K562 (cell line): Measurements from ENCODE around the gene KCNB1. TPM values are rescaled to one million over a fixed set of nuclear protein-coding genes. Genes with fewer than 3 reads are reported as not detected.

ENCODE experiments used
- ATAC-seq: fragments of 200-7000 bp; cut with Tn5 transposase; 3 replicates; pipeline ENCODE4 v1.9.1; 2020; ENCODE audit warnings: moderate library complexity
- BruUV-seq: library from RNA; stranded (reverse); fragments of 400-500 nt; replicated peaks from 2 replicates; lab custom pipeline; 2021; lab: Mats Ljungman, UMichigan
- CTCF ChIA-PET: fragments of 300-600 bp; formaldehyde crosslinking; extraction: SDS; loops from one replicate; lab custom pipeline; 2021; ENCODE audit warnings: low intra/inter-chr PET ratio; lab: Yijun Ruan, JAX
- POLR2A ChIA-PET: fragments of 300-600, 350-650 bp; sonication (Branson Sonifier 250); formaldehyde crosslinking; extraction: SDS; loops from one replicate; lab custom pipeline; 2021; ENCODE audit warnings: antibody characterized with exemption, inconsistent platforms; lab: Yijun Ruan, JAX
- DNase-seq, 4 experiments: peaks; one replicate each; pipeline versions ENCODE4 v3.0.0 to v3.0.0-alpha.2; 2011 to 2018; ENCODE audit warnings: low spot score in 3 of 4, mixed read lengths in 3 of 4; ENCODE audit errors: extremely low read depth in 1 of 4
- FAIRE-seq: peaks from 2 replicates; lab custom pipeline; 2011; peaks lifted over from hg19 to GRCh38; lab: Jason Lieb, UNC
- H2AFZ ChIP-seq: 2 replicates; pipeline ENCODE4 v1.6.0; 2011; ENCODE audit warnings: low read depth, low read length, control low read depth, inconsistent platforms
- H3K27ac ChIP-seq: fragments of 200-600 bp; 3 replicates; pipeline ENCODE4 v1.8.0; 2011; ENCODE audit warnings: low read depth, mild to moderate bottlenecking, control low read depth, inconsistent platforms, low read length, moderate library complexity, mixed read lengths; ENCODE audit errors: extremely low read depth
- H3K27me3 ChIP-seq, 2 experiments: fragments of 300-600 bp in 1 of 2; 2 replicates in 1 of 2; 3 replicates in 1 of 2; pipeline versions ENCODE4 v1.6.0 to v1.8.0; 2011; ENCODE audit warnings: inconsistent platforms in 2 of 2, low read length in 2 of 2, mild to moderate bottlenecking in 1 of 2, mixed read lengths in 1 of 2, moderate library complexity in 1 of 2; ENCODE audit not compliant: control insufficient read depth in 2 of 2, insufficient read depth in 2 of 2
- H3K36me3 ChIP-seq: fragments of 300-600 bp; 3 replicates; pipeline ENCODE4 v1.8.0; 2011; ENCODE audit warnings: mild to moderate bottlenecking, low read length, inconsistent platforms; ENCODE audit not compliant: control insufficient read depth, insufficient read depth
- H3K4me1 ChIP-seq, 2 experiments: fragments of 200-600 bp in 1 of 2; replicated peaks in 1 of 2; 2 replicates in 1 of 2; 3 replicates in 1 of 2; pipeline versions ENCODE4 v1.5.1 to v1.8.0; 2011; ENCODE audit warnings: inconsistent platforms in 2 of 2, low read length in 2 of 2, mild to moderate bottlenecking in 1 of 2, mixed read lengths in 1 of 2, moderate library complexity in 1 of 2; ENCODE audit not compliant: control insufficient read depth in 2 of 2, insufficient read depth in 2 of 2
- H3K4me2 ChIP-seq: 2 replicates; pipeline ENCODE4 v1.6.1; 2011; ENCODE audit warnings: low read length, control low read depth, inconsistent platforms, mixed read lengths; ENCODE audit not compliant: insufficient read depth
- H3K4me3 ChIP-seq: fragments of 200-600 bp; sonication (generic), shearing (Covaris generic); 2 replicates; pipeline ENCODE4 v1.5.1; 2016; ENCODE audit warnings: control low read depth, inconsistent platforms
- H3K79me2 ChIP-seq: fragments of 200-600 bp; 3 replicates; pipeline ENCODE4 v1.8.0; 2011; ENCODE audit warnings: low read length, inconsistent platforms; ENCODE audit not compliant: control insufficient read depth, insufficient read depth
- H3K9ac ChIP-seq, 2 experiments: 2 replicates each; pipeline versions ENCODE4 v1.6.0 to v1.6.1; 2011; ENCODE audit warnings: low read depth in 2 of 2, low read length in 2 of 2, control low read depth in 1 of 2, inconsistent platforms in 1 of 2, mild to moderate bottlenecking in 1 of 2, mixed read lengths in 1 of 2; ENCODE audit not compliant: insufficient read depth in 1 of 2
- H3K9me1 ChIP-seq: one replicate; pipeline ENCODE4 v1.6.0; 2011; ENCODE audit warnings: inconsistent platforms, mild to moderate bottlenecking, low read length, moderate library complexity; ENCODE audit not compliant: control insufficient read depth, insufficient read depth
- H3K9me3 ChIP-seq: replicated peaks from 2 replicates; pipeline ENCODE4 v1.5.1; 2011; ENCODE audit warnings: low read depth, low read length, inconsistent platforms; ENCODE audit not compliant: control insufficient read depth, insufficient read depth
- H4K20me1 ChIP-seq: replicated peaks from 2 replicates; pipeline ENCODE4 v1.6.1; 2011; ENCODE audit warnings: low read length, inconsistent platforms, mixed read lengths; ENCODE audit not compliant: control insufficient read depth, insufficient read depth
- CTCF ChIP-seq, 3 experiments: IDR thresholded peaks in 2 of 3; conservative IDR thresholded peaks in 1 of 3; 2 replicates each; pipeline ENCODE4 v1.5.1; 2011 to 2012; ENCODE audit warnings: low read length in 3 of 3, mild to moderate bottlenecking in 3 of 3, control low read depth in 2 of 3, improper control_type of control experiment in 1 of 3, inconsistent platforms in 1 of 3, low read depth in 1 of 3, mixed read lengths in 1 of 3, moderate library complexity in 1 of 3; ENCODE audit not compliant: insufficient read depth in 2 of 3
- ETS1 ChIP-seq: conservative IDR thresholded peaks from 2 replicates; pipeline ENCODE4 v1.6.1; 2011; ENCODE audit warnings: low read depth, mild to moderate bottlenecking, low read length; ENCODE audit not compliant: control insufficient read depth
- HNRNPUL1 ChIP-seq: fragments of 200-400 bp; formaldehyde crosslinking; IDR thresholded peaks from 2 replicates; pipeline ENCODE4 v1.6.1; 2017; ENCODE audit warnings: low read length
- NFIC ChIP-seq: fragments of 450-650 bp; IDR thresholded peaks from 2 replicates; pipeline ENCODE4 v1.6.1; 2017; ENCODE audit warnings: mild to moderate bottlenecking, inconsistent platforms
- NR3C1 ChIP-seq: sonication (generic); formaldehyde crosslinking; IDR thresholded peaks from 2 replicates; pipeline ENCODE4 v1.8.1; 2022; ENCODE audit warnings: missing genetic modification reagents
- TAL1 ChIP-seq: fragments of 450-650 bp; IDR thresholded peaks from 2 replicates; pipeline ENCODE4 v1.6.1; 2016; ENCODE audit warnings: mild to moderate bottlenecking
- WGBS: fragments of 100-300 bp; shearing (Covaris generic); methylation state at CpG from one replicate; pipeline ENCODE4 v1.1.6; 2016; ENCODE audit warnings: low coverage, mixed read lengths; ENCODE audit not compliant: insufficient coverage; ENCODE audit errors: missing lambda C conversion rate; 5-methylcytosine and 5-hydroxymethylcytosine counted together
- in situ Hi-C: fragments of 300-500 bp; cut with MboI; formaldehyde crosslinking; loops from 4 replicates; pipeline ENCODE4 v1.15.0; 2018; ENCODE audit warnings: inconsistent platforms, mixed read lengths
- intact Hi-C: fragments of 100-400 bp; cut with micrococcal nuclease; formaldehyde crosslinking; loops from 2 replicates; pipeline ENCODE4 v1.14.2; 2022
- polyA plus RNA-seq, 8 experiments: library from polyadenylated mRNA; depleted of rRNA in 4 of 8; stranded (reverse) in 5 of 8; unstranded in 3 of 8; fragments of >200 nt; fragmentation: Nextera tagmentation in 2 of 8; fragmentation: Illumina TruSeq in 1 of 8; extraction: Ambion mirVana in 2 of 8; extraction: Trizol in 1 of 8; gene quantifications; 2 replicates each; pipeline versions ENCODE4 v1.2.1 to v1.2.3, GENCODE V29; 2011 to 2014; ENCODE audit warnings: inconsistent platforms in 1 of 8, missing spikeins in 1 of 8
- total RNA-seq, 7 experiments: library from RNA; depleted of rRNA in 6 of 7; stranded (reverse); fragments of >200 nt in 6 of 7; fragmentation: Illumina TruSeq in 2 of 7; extraction: Trizol in 2 of 7; gene quantifications; 2 replicates each; pipeline versions ENCODE4 v1.2.1 to v1.2.3, GENCODE V29; 2011 to 2021; ENCODE audit warnings: low replicate concordance in 1 of 7

Gene KCNB1
- total and polyA plus RNA-seq, 9 of the 15 experiments (the other 6 are each of a cell fraction or from before 2014, with no cell fraction given) = 0.01 to 0.06 TPM; not detected in 7

GRCh38 chr20:49435639-49436038 lies 46.8 kb downstream of the KCNB1 start:
- H3K27ac ChIP-seq = no peak overlapping the region
- WGBS = 3% methylated on average over 5 of the region's 5 CpGs
- peaks cover 8 to 49% of the 10 kb centered on the region in 2 experiments; a peak in 4 of 5 replicates for H3K27me3 ChIP-seq
- no peaks in the 10 kb centered on the region for H3K9me1 ChIP-seq
- H3K4me1 ChIP-seq = no peaks in the 10 kb centered on the region
- H3K9ac ChIP-seq = no peak overlapping the region
- in situ Hi-C loops (no loop called here), intact Hi-C loops (no loop called here)
- no peaks in the 10 kb centered on the region for H3K36me3 ChIP-seq
- POLR2A ChIA-PET = no interaction called here
- ATAC-seq (no peak), FAIRE-seq (no peak), DNase-seq (no peak)
- H3K4me2 ChIP-seq = no peak overlapping the region
- TF ChIP-seq CTCF (IDR thresholded peaks at IDR 0.05 in 2 of 3, conservative IDR thresholded peaks at IDR 0.05 in 1 of 3; ENCODE audit: insufficient read depth in 2 of 3, low read depth in 1 of 3, low read length in 3 of 3) (peak in 1 of 3 experiments; percentile 2; a peak in 1 of 6 replicates), NR3C1 (CRISPR knock-in tag) (no peak)
- no peaks in the 10 kb centered on the region for H3K9me3 ChIP-seq
- no peak overlapping the region for H3K4me3 ChIP-seq
- H4K20me1 ChIP-seq = no peaks in the 10 kb centered on the region; the same call in 1 of the 2 replicates
- no TSS peak for BruUV-seq
- no peaks in the 10 kb centered on the region for H3K79me2 ChIP-seq
- CTCF ChIA-PET = no interaction called here
- no peak overlapping the region for H2AFZ ChIP-seq

GRCh38 chr20:49433333-49433732 lies 49.1 kb downstream of the KCNB1 start:
- CTCF ChIA-PET = no interaction called here
- Histone ChIP-seq H3K4me1 (no peaks in the 10 kb centered on the region), H3K27me3 (peaks cover 0 to 36% of the 10 kb centered on the region in 2 experiments; a peak in 2 of 5 replicates), H3K36me3 (no peaks in the 10 kb centered on the region), H3K4me3 (no peak overlapping the region), H4K20me1 (no peaks in the 10 kb centered on the region), H3K9me3 (no peaks in the 10 kb centered on the region), H3K9ac (no peak overlapping the region), H2AFZ (no peak overlapping the region), H3K27ac (no peak overlapping the region), H3K9me1 (no peaks in the 10 kb centered on the region), H3K4me2 (no peak overlapping the region), H3K79me2 (no peaks in the 10 kb centered on the region)
- DNase-seq (no peak), FAIRE-seq (no peak), ATAC-seq (no peak)
- TF ChIP-seq HNRNPUL1 = no peak
- no peak for TF ChIP-seq ETS1
- TF ChIP-seq TAL1 = no peak
- TF ChIP-seq NFIC = peak; percentile 58; the same call in 1 of the 2 replicates
- in situ Hi-C loops = no loop called here
- intact Hi-C loops = no loop called here
- POLR2A ChIA-PET = interaction anchor here (0.8 kb wide), 1 partner anchor 10 kb away, joined by 3 read pairs; no protein-coding TSS in a partner anchor
- BruUV-seq = no TSS peak
- whole genome bisulfite sequencing = under 1% methylated on average over 10 of the region's 10 CpGs
